DND-41 (cell line): Measurements from ENCODE around the gene MEGF9.
"Not testable (repeated sequence)": the region's sequence is repeated elsewhere in the genome, so short reads cannot be mapped to it uniquely, and the experiment has no call there.

ENCODE experiments used
- ATAC-seq: fragments of 200-7000 bp; cut with Tn5 transposase; 3 replicates; pipeline ENCODE4 v1.9.1; 2021; ENCODE audit warnings: low read depth; ENCODE audit not compliant: insufficient read depth
- DNase-seq: peaks from one replicate; pipeline ENCODE4 v3.0.0-alpha.2; 2020
- H2AFZ ChIP-seq: 2 replicates; pipeline ENCODE4 v1.6.0; 2012; ENCODE audit warnings: low read depth, low read length
- H3K27ac ChIP-seq: 2 replicates; pipeline ENCODE4 v1.5.1; 2012; ENCODE audit warnings: low read length, inconsistent platforms
- H3K27me3 ChIP-seq: fragments of 200-600 bp; sonication (generic); 2 replicates; pipeline ENCODE4 v1.6.0; 2012; ENCODE audit warnings: low read length, mild to moderate bottlenecking, inconsistent platforms; ENCODE audit not compliant: insufficient read depth, poor library complexity
- H3K36me3 ChIP-seq: 2 replicates; pipeline ENCODE4 v1.5.1; 2012; ENCODE audit warnings: low read length, inconsistent platforms; ENCODE audit not compliant: insufficient read depth
- H3K4me1 ChIP-seq: 2 replicates; pipeline ENCODE4 v1.5.1; 2012; ENCODE audit warnings: mild to moderate bottlenecking, low read length; ENCODE audit not compliant: insufficient read depth
- H3K4me2 ChIP-seq: 2 replicates; pipeline ENCODE4 v1.6.0; 2012; ENCODE audit warnings: mild to moderate bottlenecking, moderate library complexity, low read length, inconsistent platforms; ENCODE audit not compliant: insufficient read depth
- H3K4me3 ChIP-seq, 2 experiments: fragments of 200-600 bp in 1 of 2; shearing (Covaris generic) in 1 of 2; 2 replicates each; pipeline ENCODE4 v1.5.1; 2012 to 2016; ENCODE audit warnings: inconsistent platforms in 2 of 2, low read length in 2 of 2, mild to moderate bottlenecking in 2 of 2, low read depth in 1 of 2, moderate library complexity in 1 of 2
- H3K79me2 ChIP-seq: 2 replicates; pipeline ENCODE4 v1.6.0; 2012; ENCODE audit warnings: low read length, inconsistent platforms; ENCODE audit not compliant: insufficient read depth
- H3K9ac ChIP-seq: 2 replicates; pipeline ENCODE4 v1.6.0; 2012; ENCODE audit warnings: low read depth, mild to moderate bottlenecking, inconsistent platforms, low read length, moderate library complexity
- H3K9me3 ChIP-seq: 2 replicates; pipeline ENCODE4 v1.5.1; 2012; ENCODE audit warnings: low read length, moderate library complexity, mild to moderate bottlenecking, inconsistent platforms; ENCODE audit not compliant: insufficient read depth, severe bottlenecking
- H4K20me1 ChIP-seq: 2 replicates; pipeline ENCODE4 v1.6.0; 2012; ENCODE audit warnings: low read length; ENCODE audit not compliant: insufficient read depth
- EZH2 ChIP-seq: IDR thresholded peaks from 3 replicates; pipeline ENCODE4 v1.6.1; 2012; ENCODE audit warnings: borderline replicate concordance, low read depth, mild to moderate bottlenecking, moderate library complexity, low read length, inconsistent platforms; ENCODE audit not compliant: severe bottlenecking
- TF ChIP-seq, protein P1 (sequence below): IDR thresholded peaks from 2 replicates; pipeline ENCODE4 v1.5.1; 2012; ENCODE audit warnings: borderline replicate concordance, low read length, moderate library complexity, mild to moderate bottlenecking; ENCODE audit not compliant: poor library complexity, severe bottlenecking; ENCODE audit errors: extremely low read depth

The MEGF9 gene

DNA sequence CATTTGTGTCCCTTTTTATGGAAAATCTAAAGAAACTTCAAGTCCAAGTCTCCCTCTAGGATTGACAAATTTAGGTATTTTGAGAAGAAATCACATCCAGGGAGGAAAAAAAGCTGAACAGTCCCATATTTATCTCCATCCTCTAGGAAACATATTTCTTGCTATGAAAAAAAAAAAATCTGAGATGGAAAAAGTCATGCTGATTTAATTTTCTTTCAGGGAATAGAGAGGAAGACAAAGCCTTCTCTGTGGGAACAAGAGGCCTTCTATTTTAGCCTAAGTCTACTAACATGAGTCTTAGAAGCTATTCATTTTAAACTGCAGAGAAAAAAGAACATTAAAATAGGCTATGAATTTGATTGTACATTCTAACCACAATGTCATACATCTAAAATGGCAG is 71.2 kb downstream of the MEGF9 start:
- DNase-seq (no peak), ATAC-seq (no peak)
- H3K4me1 ChIP-seq, result no peaks in the 10 kb centered on the region
- H2AFZ ChIP-seq, result no peak overlapping the region
- H3K9ac ChIP-seq, result no peak overlapping the region
- TF ChIP-seq EZH2, result no peak
- TF ChIP-seq, protein P1, sequence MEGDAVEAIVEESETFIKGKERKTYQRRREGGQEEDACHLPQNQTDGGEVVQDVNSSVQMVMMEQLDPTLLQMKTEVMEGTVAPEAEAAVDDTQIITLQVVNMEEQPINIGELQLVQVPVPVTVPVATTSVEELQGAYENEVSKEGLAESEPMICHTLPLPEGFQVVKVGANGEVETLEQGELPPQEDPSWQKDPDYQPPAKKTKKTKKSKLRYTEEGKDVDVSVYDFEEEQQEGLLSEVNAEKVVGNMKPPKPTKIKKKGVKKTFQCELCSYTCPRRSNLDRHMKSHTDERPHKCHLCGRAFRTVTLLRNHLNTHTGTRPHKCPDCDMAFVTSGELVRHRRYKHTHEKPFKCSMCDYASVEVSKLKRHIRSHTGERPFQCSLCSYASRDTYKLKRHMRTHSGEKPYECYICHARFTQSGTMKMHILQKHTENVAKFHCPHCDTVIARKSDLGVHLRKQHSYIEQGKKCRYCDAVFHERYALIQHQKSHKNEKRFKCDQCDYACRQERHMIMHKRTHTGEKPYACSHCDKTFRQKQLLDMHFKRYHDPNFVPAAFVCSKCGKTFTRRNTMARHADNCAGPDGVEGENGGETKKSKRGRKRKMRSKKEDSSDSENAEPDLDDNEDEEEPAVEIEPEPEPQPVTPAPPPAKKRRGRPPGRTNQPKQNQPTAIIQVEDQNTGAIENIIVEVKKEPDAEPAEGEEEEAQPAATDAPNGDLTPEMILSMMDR, result no peak
- H3K4me2 ChIP-seq, result no peak overlapping the region
- H4K20me1 ChIP-seq, result no peaks in the 10 kb centered on the region
- no peak overlapping the region for H3K27ac ChIP-seq
- no peaks in the 10 kb centered on the region for H3K9me3 ChIP-seq
- 0 out of 2 replicates have a peak, but pooled peaks cover 3% of the 10 kb centered on the region for H3K36me3 ChIP-seq
- H3K4me3 ChIP-seq, result no peak overlapping the region
- H3K79me2 ChIP-seq, result no peaks in the 10 kb centered on the region
- H3K27me3 ChIP-seq, result no peaks in the 10 kb centered on the region

DNA sequence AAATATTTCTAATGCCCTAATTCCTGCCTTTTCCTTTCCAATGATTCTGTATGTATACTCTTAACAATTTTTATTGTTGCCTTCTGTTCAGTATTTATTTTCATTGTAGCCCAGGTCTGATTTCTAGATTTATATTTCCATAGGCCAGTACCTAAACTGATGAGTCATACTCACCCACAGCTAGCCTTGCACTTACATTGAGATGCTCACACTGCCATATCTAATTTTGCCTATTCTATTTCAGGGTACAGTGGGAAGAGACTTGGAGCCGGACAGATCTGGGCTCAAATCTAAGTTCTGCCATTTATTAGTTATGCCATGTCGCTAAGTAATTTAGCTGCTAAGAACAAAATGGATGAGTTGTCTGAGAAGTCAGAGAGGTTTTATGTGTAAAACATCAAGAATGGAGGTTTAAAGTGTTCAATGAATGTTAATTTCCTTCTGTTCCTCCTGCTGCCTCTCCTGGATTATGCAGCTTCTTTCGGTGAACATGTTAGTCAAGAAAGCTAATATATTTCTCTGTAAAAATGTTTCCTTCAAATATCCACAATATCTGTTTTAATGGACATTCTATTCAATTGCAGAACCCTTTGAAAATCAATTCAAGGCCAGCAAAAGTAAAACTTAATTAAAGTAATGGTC is 72.0 kb downstream of the MEGF9 start:
- Histone ChIP-seq H3K4me3 (no peak overlapping the region), H2AFZ (no peak overlapping the region), H3K9ac (no peak overlapping the region), H3K4me2 (no peak overlapping the region), H3K36me3 (peaks cover 3% of the 10 kb centered on the region; the same call in 1 of the 2 replicates), H3K27me3 (no peaks in the 10 kb centered on the region), H3K79me2 (no peaks in the 10 kb centered on the region), H3K9me3 (no peaks in the 10 kb centered on the region), H3K27ac (no peak overlapping the region), H4K20me1 (no peaks in the 10 kb centered on the region), H3K4me1 (no peaks in the 10 kb centered on the region)
- ATAC-seq (no peak), DNase-seq (no peak)
- no peak for TF ChIP-seq EZH2
- TF ChIP-seq, protein P1, result no peak

DNA sequence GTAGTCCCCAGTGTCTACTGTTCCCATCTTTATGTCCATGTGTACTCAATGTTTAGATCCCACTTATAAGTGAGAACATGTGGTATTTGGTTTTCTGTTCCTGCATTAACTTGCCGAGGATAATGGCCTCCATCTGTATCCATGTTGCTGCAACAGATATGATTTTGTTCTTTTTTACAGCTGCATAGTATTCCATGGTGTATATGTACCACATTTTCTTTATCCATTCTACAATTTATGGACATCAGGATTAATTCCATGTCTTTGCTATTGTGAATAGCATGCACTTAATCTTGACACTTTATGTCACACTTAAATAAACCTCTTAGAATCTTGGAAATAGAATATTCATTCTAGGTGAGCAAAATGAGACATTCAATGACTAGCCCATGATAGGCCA is 73.4 kb downstream of the MEGF9 start:
- H3K4me3 ChIP-seq, H2AFZ ChIP-seq, DNase-seq, H3K36me3 ChIP-seq, H3K9ac ChIP-seq, H3K4me2 ChIP-seq, H3K27ac ChIP-seq, H3K27me3 ChIP-seq, H4K20me1 ChIP-seq, H3K9me3 ChIP-seq, H3K4me1 ChIP-seq, H3K79me2 ChIP-seq, ATAC-seq: not testable (repeated sequence)

DNA sequence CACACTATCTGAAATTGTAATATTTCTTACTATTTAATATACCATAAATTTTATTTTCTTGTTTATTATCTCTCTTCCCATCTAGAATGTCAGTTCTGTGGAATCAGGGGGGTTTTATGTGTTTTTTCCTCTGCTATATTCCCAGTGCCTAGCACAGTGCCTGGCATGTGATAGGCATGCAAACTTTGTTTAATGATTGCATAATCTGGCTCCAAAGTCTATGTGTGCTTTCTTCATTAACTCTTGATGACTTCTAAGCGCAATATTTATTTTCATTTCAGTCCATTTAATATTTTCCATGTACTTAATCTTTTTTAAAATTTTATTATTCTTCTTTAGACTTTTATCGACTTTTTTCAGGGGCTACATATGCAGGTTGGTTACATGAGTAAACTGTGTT is 73.9 kb downstream of the MEGF9 start:
- Histone ChIP-seq H3K4me2 (no peak overlapping the region), H3K9me3 (peaks cover 4% of the 10 kb centered on the region), H4K20me1 (no peaks in the 10 kb centered on the region), H3K79me2 (no peaks in the 10 kb centered on the region), H3K4me3 (no peak overlapping the region), H3K9ac (no peak overlapping the region), H3K4me1 (no peaks in the 10 kb centered on the region), H3K27me3 (no peaks in the 10 kb centered on the region), H3K27ac (no peak overlapping the region), H3K36me3 (peaks cover 3% of the 10 kb centered on the region; the same call in 1 of the 2 replicates), H2AFZ (no peak overlapping the region)
- DNase-seq, result no peak
- TF ChIP-seq EZH2, result no peak
- TF ChIP-seq, protein P1, result no peak
- no peak for ATAC-seq
